Panc1 (cell line): ENCODE data around the gene MMP8.

ENCODE experiments used
- CTCF ChIP-seq: fragments of 450-650 bp; IDR thresholded peaks from 2 replicates; pipeline ENCODE4 v1.5.1; 2017; ENCODE audit warnings: mild to moderate bottlenecking
- POLR2AphosphoS5 ChIP-seq: IDR thresholded peaks from 2 replicates; pipeline ENCODE4 v1.6.1; 2012; ENCODE audit warnings: mild to moderate bottlenecking, low read depth, low read length, moderate library complexity

GRCh38 chr11:102685754-102686153 is 39.0 kb downstream of the MMP8 start:
- TF ChIP-seq CTCF = no peak
- TF ChIP-seq POLR2AphosphoS5 = no peak
